Measurements from ENCODE around the gene YOD1. TPM values are rescaled to one million over a fixed set of nuclear protein-coding genes. Genes with fewer than 3 reads are reported as not detected.

The YOD1 gene
- total and polyA plus RNA-seq, 2 of the 13 experiments (the other 11 are each of a cell fraction or from before 2014, with no cell fraction given), result 3.4 to 9.1 TPM

DNA sequence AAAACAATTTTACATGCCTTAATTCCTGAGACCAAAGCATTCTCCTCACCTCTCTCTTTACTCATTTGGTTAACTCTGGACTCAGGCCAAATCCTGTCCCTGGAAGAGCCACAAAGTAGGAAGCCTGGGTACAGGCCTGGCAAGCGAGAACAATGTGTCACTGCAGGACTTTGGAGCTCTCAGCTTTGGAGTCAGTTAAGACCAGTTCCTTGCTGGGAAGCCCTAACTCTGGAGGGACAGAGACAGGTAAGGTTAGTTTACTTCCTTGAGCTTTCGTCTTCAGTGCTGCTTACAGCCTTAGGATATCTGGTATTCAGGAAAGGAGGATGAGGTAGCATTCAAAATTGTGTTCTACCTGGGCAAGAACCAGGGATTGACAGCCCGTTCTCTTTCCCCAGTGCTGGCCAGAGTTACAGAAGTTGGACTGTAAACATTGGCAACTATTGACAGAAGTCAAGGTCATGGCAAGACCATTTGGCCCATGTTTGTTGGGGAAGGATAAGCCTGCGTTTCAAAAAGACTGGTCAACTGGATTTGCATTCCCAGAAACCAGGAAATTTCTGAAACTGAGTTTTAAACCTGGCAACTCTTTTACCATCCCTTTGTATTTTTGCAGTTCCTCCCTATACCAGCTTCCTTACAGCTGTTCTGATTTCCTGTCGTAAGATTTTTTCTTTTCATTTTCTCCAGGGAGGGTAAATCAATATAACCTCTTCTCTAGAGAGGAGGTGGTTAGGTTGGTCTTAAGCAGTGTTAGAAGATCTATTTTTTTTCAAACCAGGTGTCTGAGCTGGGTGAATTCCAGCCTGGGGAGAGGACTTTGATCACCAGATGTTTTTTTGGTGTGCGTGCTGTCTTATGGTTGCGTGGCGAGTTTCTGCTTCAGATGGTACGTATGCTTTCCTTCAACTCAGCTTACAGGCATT, 38.0 kb upstream of the YOD1 start, which contains the start of gene C4BPB (continued):
- TF ChIP-seq ZFP90 (CRISPR knock-in tag; IDR thresholded peaks at IDR 0.05; ENCODE audit: borderline replicate concordance), result 0 out of 2 replicates have a peak, but pooled peaks have one; percentile 27
- TF ChIP-seq ZNF737 (CRISPR knock-in tag; IDR thresholded peaks at IDR 0.05; ENCODE audit: borderline replicate concordance), result no peak
- TF ChIP-seq HNF1A (IDR thresholded peaks at IDR 0.05; ENCODE audit: low read depth), result peak; percentile 64
- TF ChIP-seq HNF1A (CRISPR knock-in tag; IDR thresholded peaks at IDR 0.05; ENCODE audit: borderline replicate concordance), result peak; percentile 84; the same call in 1 of the 2 replicates
- TF ChIP-seq CERS6 (CRISPR knock-in tag; IDR thresholded peaks at IDR 0.05), result no peak
- no peak for TF ChIP-seq ZBTB10 (CRISPR knock-in tag; IDR thresholded peaks at IDR 0.05; ENCODE audit: borderline replicate concordance)
- peak; percentile 22; the same call in 1 of the 2 replicates for TF ChIP-seq PRDM15 (CRISPR knock-in tag; IDR thresholded peaks at IDR 0.05)
- no peak for TF ChIP-seq CREB1 (IDR thresholded peaks at IDR 0.05)
- TF ChIP-seq CREB1 (CRISPR knock-in tag; IDR thresholded peaks at IDR 0.05), result peak; percentile 69
- TF ChIP-seq, protein P1, sequence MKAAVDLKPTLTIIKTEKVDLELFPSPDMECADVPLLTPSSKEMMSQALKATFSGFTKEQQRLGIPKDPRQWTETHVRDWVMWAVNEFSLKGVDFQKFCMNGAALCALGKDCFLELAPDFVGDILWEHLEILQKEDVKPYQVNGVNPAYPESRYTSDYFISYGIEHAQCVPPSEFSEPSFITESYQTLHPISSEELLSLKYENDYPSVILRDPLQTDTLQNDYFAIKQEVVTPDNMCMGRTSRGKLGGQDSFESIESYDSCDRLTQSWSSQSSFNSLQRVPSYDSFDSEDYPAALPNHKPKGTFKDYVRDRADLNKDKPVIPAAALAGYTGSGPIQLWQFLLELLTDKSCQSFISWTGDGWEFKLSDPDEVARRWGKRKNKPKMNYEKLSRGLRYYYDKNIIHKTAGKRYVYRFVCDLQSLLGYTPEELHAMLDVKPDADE (CRISPR knock-in tag; IDR thresholded peaks at IDR 0.05), result no peak
- TF ChIP-seq DMTF1 (CRISPR knock-in tag; IDR thresholded peaks at IDR 0.05), result no peak
